ENCODE measurements around the gene CNTNAP5. TPM values are rescaled to one million over a fixed set of nuclear protein-coding genes. Genes with fewer than 3 reads are reported as not detected.

CNTNAP5 gene
- total RNA-seq, 1 experiment from 2014 or later, result not detected

DNA sequence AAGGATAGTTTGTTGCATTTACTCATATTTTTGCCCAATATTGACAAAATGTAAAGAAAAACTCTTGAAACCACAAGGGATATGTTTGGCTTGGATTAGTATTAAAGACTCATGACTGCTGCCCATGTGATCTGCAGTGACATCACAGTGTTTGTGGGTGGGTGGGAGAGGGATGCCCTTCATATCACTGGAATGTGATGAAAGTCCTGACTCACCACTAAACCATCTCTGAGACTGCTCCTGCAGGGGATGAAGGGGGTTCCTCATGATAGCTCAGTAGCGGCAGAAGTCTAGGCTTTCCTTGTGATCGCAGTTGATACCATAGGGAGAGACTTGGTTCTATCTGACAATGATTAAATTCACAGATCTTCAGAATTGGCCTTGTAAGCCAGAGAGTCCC, 451.2 kb downstream of the CNTNAP5 start:
- DNase-seq (ENCODE audit: low spot score), result no peak
- Histone ChIP-seq H3K4me1 (ENCODE audit: insufficient read depth, low read length, poor library complexity, severe bottlenecking) (peaks cover 6% of the 10 kb centered on the region), H3K9me3 (ENCODE audit: low read depth, low read length, poor library complexity, severe bottlenecking) (peaks cover 3% of the 10 kb centered on the region), H3K27me3 (replicated peaks; ENCODE audit: insufficient read depth, low read depth, low read length, poor library complexity) (no peaks in the 10 kb centered on the region), H3K36me3 (ENCODE audit: insufficient read depth, low read length, poor library complexity, severe bottlenecking) (no peaks in the 10 kb centered on the region), H3K4me3 (ENCODE audit: low read depth, low read length, poor library complexity, severe bottlenecking) (no peak overlapping the region), H3K27ac (ENCODE audit: low read depth, low read length, poor library complexity, severe bottlenecking) (no peak overlapping the region)
- no peak for TF ChIP-seq EZH2 (IDR thresholded peaks at IDR 0.05; ENCODE audit: borderline replicate concordance, low read depth, low read length, poor library complexity, severe bottlenecking)
- TF ChIP-seq, protein P1, sequence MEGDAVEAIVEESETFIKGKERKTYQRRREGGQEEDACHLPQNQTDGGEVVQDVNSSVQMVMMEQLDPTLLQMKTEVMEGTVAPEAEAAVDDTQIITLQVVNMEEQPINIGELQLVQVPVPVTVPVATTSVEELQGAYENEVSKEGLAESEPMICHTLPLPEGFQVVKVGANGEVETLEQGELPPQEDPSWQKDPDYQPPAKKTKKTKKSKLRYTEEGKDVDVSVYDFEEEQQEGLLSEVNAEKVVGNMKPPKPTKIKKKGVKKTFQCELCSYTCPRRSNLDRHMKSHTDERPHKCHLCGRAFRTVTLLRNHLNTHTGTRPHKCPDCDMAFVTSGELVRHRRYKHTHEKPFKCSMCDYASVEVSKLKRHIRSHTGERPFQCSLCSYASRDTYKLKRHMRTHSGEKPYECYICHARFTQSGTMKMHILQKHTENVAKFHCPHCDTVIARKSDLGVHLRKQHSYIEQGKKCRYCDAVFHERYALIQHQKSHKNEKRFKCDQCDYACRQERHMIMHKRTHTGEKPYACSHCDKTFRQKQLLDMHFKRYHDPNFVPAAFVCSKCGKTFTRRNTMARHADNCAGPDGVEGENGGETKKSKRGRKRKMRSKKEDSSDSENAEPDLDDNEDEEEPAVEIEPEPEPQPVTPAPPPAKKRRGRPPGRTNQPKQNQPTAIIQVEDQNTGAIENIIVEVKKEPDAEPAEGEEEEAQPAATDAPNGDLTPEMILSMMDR (conservative IDR thresholded peaks at IDR 0.05; ENCODE audit: low read depth, low read length), result no peak
- no TSS peak for BruUV-seq (replicated peaks)
- ChIA-PET CTCF (no interaction called here), POLR2A (ENCODE audit: low non-redundant PET) (no interaction called here)
- intact Hi-C loops (cut with micrococcal nuclease; ENCODE audit: unreplicated experiment), result no loop called here

DNA sequence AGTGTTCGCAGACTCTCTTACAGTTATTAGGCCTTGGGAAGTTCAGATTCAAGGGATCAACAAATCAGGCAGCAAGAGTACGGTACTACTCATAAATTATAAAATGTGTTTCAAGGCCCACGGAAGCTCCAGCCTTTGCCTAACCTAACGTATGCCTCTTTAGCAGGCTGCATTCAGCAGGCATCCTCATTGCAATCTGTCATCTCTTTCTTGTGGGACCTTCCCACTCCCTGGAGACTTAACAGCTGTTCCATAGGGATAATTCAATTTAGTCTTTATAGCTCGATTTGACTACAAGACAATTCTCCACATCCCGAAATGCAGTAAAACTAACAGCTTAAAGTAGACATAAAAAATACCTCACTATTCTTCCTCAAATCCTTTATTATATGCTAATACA, 453.7 kb downstream of the CNTNAP5 start:
- no TSS peak for BruUV-seq (replicated peaks)
- intact Hi-C loops (cut with micrococcal nuclease; ENCODE audit: unreplicated experiment), result no loop called here
- Histone ChIP-seq H3K4me1 (ENCODE audit: insufficient read depth, low read length, poor library complexity, severe bottlenecking) (peaks cover 6% of the 10 kb centered on the region), H3K27me3 (replicated peaks; ENCODE audit: insufficient read depth, low read depth, low read length, poor library complexity) (no peaks in the 10 kb centered on the region), H3K9me3 (ENCODE audit: low read depth, low read length, poor library complexity, severe bottlenecking) (no peaks in the 10 kb centered on the region), H3K27ac (ENCODE audit: low read depth, low read length, poor library complexity, severe bottlenecking) (no peak overlapping the region), H3K36me3 (ENCODE audit: insufficient read depth, low read length, poor library complexity, severe bottlenecking) (no peaks in the 10 kb centered on the region), H3K4me3 (ENCODE audit: low read depth, low read length, poor library complexity, severe bottlenecking) (no peak overlapping the region)
- ChIA-PET POLR2A (ENCODE audit: low non-redundant PET) (no interaction called here), CTCF (no interaction called here)
- no peak for DNase-seq (ENCODE audit: low spot score)
- TF ChIP-seq, protein P1 (conservative IDR thresholded peaks at IDR 0.05; ENCODE audit: low read depth, low read length), result no peak
- no peak for TF ChIP-seq EZH2 (IDR thresholded peaks at IDR 0.05; ENCODE audit: borderline replicate concordance, low read depth, low read length, poor library complexity, severe bottlenecking)

DNA sequence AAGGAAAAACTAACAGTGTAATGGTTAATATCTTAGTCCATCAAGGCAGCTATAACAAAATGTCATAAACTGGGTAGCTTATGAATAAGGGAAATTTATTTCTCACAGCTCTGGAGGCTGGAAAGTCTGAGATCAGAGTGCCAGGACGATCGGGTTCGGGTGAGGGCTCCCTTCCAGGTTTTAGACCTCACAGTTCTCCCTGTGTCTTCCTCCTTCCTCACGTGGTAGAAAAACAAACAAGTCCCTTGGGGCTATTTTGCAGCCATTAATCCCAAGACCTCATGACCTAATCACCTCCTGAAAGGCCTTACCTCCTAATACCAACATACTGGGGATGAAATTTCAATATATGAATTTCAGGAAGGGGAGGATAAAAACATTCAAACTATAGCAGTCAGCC, 455.9 kb downstream of the CNTNAP5 start:
- Histone ChIP-seq H3K27me3 (replicated peaks; ENCODE audit: insufficient read depth, low read depth, low read length, poor library complexity) (no peaks in the 10 kb centered on the region), H3K27ac (ENCODE audit: low read depth, low read length, poor library complexity, severe bottlenecking) (no peak overlapping the region), H3K9me3 (ENCODE audit: low read depth, low read length, poor library complexity, severe bottlenecking) (no peaks in the 10 kb centered on the region), H3K4me1 (ENCODE audit: insufficient read depth, low read length, poor library complexity, severe bottlenecking) (peaks cover 6% of the 10 kb centered on the region), H3K4me3 (ENCODE audit: low read depth, low read length, poor library complexity, severe bottlenecking) (no peak overlapping the region), H3K36me3 (ENCODE audit: insufficient read depth, low read length, poor library complexity, severe bottlenecking) (no peaks in the 10 kb centered on the region)
- CTCF ChIA-PET, result no interaction called here
- TF ChIP-seq, protein P1 (conservative IDR thresholded peaks at IDR 0.05; ENCODE audit: low read depth, low read length), result no peak
- no peak for TF ChIP-seq EZH2 (IDR thresholded peaks at IDR 0.05; ENCODE audit: borderline replicate concordance, low read depth, low read length, poor library complexity, severe bottlenecking)
- POLR2A ChIA-PET (ENCODE audit: low non-redundant PET), result no interaction called here
- intact Hi-C loops (cut with micrococcal nuclease; ENCODE audit: unreplicated experiment), result no loop called here
- DNase-seq (ENCODE audit: low spot score), result no peak
- no TSS peak for BruUV-seq (replicated peaks)
